H1 (cell line): ENCODE data around the gene PTPN5. TPM values are rescaled to one million over a fixed set of nuclear protein-coding genes. Genes with fewer than 3 reads are reported as not detected.

Experiments
- CTCF ChIA-PET: fragments of 300-600 bp; sonication (Branson Sonifier 250); formaldehyde crosslinking; loops from one replicate; lab custom pipeline; 2021; ENCODE audit not compliant: partially characterized antibody; lab: Charles Lee
- POLR2A ChIA-PET: fragments of 300-600 bp; sonication (Branson Sonifier 250); formaldehyde crosslinking; loops from one replicate; lab custom pipeline; 2021; ENCODE audit warnings: inconsistent platforms; ENCODE audit not compliant: partially characterized antibody; lab: Charles Lee
- DNase-seq, 2 experiments: peaks; one replicate each; pipeline versions ENCODE4 v3.0.0 to v3.0.0-alpha.2; 2010 to 2022; ENCODE audit warnings: low spot score in 2 of 2, low read depth in 1 of 2, mixed read lengths in 1 of 2
- FAIRE-seq: peaks from 2 replicates; lab custom pipeline; 2011; peaks lifted over from hg19 to GRCh38; lab: Jason Lieb, UNC
- H2AFZ ChIP-seq: 2 replicates; pipeline ENCODE4 v1.8.1; 2012; ENCODE audit warnings: low read length, inconsistent platforms
- H2AK5ac ChIP-seq: 2 replicates; pipeline ENCODE4 v1.6.1; 2013; ENCODE audit warnings: low read depth, low read length
- H2BK120ac ChIP-seq: replicated peaks from 2 replicates; pipeline ENCODE3; 2013; ENCODE audit warnings: low read depth, low read length, inconsistent platforms
- H2BK12ac ChIP-seq: 2 replicates; pipeline ENCODE4 v1.6.1; 2013; ENCODE audit warnings: low read depth, low read length
- H2BK15ac ChIP-seq: 2 replicates; pipeline ENCODE4 v1.6.1; 2013; ENCODE audit warnings: low read length
- H2BK20ac ChIP-seq: 2 replicates; pipeline ENCODE4 v1.6.1; 2013; ENCODE audit warnings: low read length
- H2BK5ac ChIP-seq: 2 replicates; pipeline ENCODE4 v1.6.1; 2013; ENCODE audit warnings: low read depth, low read length
- H3K14ac ChIP-seq: 2 replicates; pipeline ENCODE4 v1.6.1; 2013; ENCODE audit warnings: inconsistent platforms; ENCODE audit not compliant: insufficient read length
- H3K18ac ChIP-seq: 2 replicates; pipeline ENCODE4 v1.6.1; 2013; ENCODE audit warnings: low read length; ENCODE audit errors: extremely low read depth
- H3K23ac ChIP-seq: 2 replicates; pipeline ENCODE4 v1.6.1; 2013; ENCODE audit warnings: inconsistent platforms; ENCODE audit not compliant: insufficient read length
- H3K23me2 ChIP-seq: 2 replicates; pipeline ENCODE4 v1.6.1; 2013; ENCODE audit warnings: low read depth, low read length
- H3K27ac ChIP-seq: 2 replicates; pipeline ENCODE4 v1.6.1; 2011; ENCODE audit warnings: low read depth, low read length, inconsistent platforms
- H3K27me3 ChIP-seq, 4 experiments: replicated peaks in 1 of 4; 1 replicate in 1 of 4; 2 replicates in 3 of 4; pipeline versions ENCODE4 v1.6.1 to v1.8.1; 2011 to 2013; ENCODE audit warnings: low read length in 3 of 4, mild to moderate bottlenecking in 3 of 4, inconsistent platforms in 2 of 4, mixed read lengths in 2 of 4, moderate library complexity in 1 of 4; ENCODE audit not compliant: control insufficient read depth in 3 of 4, insufficient read depth in 3 of 4; ENCODE audit errors: extremely low read depth in 1 of 4
- H3K36me3 ChIP-seq, 4 experiments: 2 replicates each; pipeline versions ENCODE4 v1.6.1 to v1.8.1; 2011 to 2013; ENCODE audit warnings: mild to moderate bottlenecking in 4 of 4, low read length in 3 of 4, moderate library complexity in 2 of 4, control low read depth in 1 of 4, inconsistent platforms in 1 of 4; ENCODE audit not compliant: insufficient read depth in 4 of 4, control insufficient read depth in 2 of 4
- H3K4ac ChIP-seq: replicated peaks from 2 replicates; pipeline ENCODE3; 2013; ENCODE audit warnings: low read length, low read depth, mixed read lengths, inconsistent platforms; ENCODE audit not compliant: insufficient read length
- H3K4me1 ChIP-seq, 4 experiments: replicated peaks in 1 of 4; 1 replicate in 1 of 4; 2 replicates in 3 of 4; pipeline versions ENCODE4 v1.6.1 to v1.8.1; 2011 to 2013; ENCODE audit warnings: low read length in 3 of 4, inconsistent platforms in 2 of 4, mixed read lengths in 1 of 4; ENCODE audit not compliant: insufficient read depth in 4 of 4, control insufficient read depth in 3 of 4
- H3K4me2 ChIP-seq, 2 experiments: 2 replicates each; pipeline versions ENCODE4 v1.6.1 to v1.8.1; 2011 to 2013; ENCODE audit warnings: low read depth in 2 of 2, low read length in 2 of 2, control low read depth in 1 of 2, inconsistent platforms in 1 of 2, mild to moderate bottlenecking in 1 of 2; ENCODE audit not compliant: insufficient read depth in 1 of 2
- H3K4me3 ChIP-seq, 4 experiments: fragments of 200-600, 300-600 bp in 1 of 4; sonication (generic), shearing (Covaris generic), sonication (Bioruptor Twin) in 1 of 4; 2 replicates each; pipeline versions ENCODE4 v1.5.1 to v1.8.1; 2011 to 2016; ENCODE audit warnings: low read length in 4 of 4, low read depth in 3 of 4, control low read depth in 2 of 4, inconsistent platforms in 2 of 4, mild to moderate bottlenecking in 2 of 4, mixed read lengths in 1 of 4, moderate library complexity in 1 of 4; ENCODE audit not compliant: insufficient read depth in 2 of 4; ENCODE audit errors: extremely low read depth in 1 of 4
- H3K56ac ChIP-seq: replicated peaks from 2 replicates; pipeline ENCODE3; 2013; ENCODE audit warnings: low read depth, mild to moderate bottlenecking, mixed read lengths, low read length, inconsistent platforms; ENCODE audit not compliant: insufficient read length
- H3K79me1 ChIP-seq: 2 replicates; pipeline ENCODE4 v1.6.1; 2013; ENCODE audit warnings: low read depth, low read length, control low read depth
- H3K79me2 ChIP-seq, 2 experiments: 2 replicates each; pipeline versions ENCODE4 v1.6.1 to v1.8.1; 2012 to 2013; ENCODE audit warnings: low read length in 2 of 2, mild to moderate bottlenecking in 2 of 2, inconsistent platforms in 1 of 2; ENCODE audit not compliant: insufficient read depth in 2 of 2, control insufficient read depth in 1 of 2
- H3K9ac ChIP-seq, 4 experiments: replicated peaks in 1 of 4; 1 replicate in 1 of 4; 2 replicates in 3 of 4; pipeline versions ENCODE4 v1.6.1 to v1.8.1; 2011 to 2013; ENCODE audit warnings: low read depth in 3 of 4, low read length in 3 of 4, control low read depth in 2 of 4, mild to moderate bottlenecking in 2 of 4, moderate library complexity in 2 of 4, inconsistent platforms in 1 of 4; ENCODE audit errors: extremely low read depth in 1 of 4
- H3K9me3 ChIP-seq, 2 experiments: 2 replicates each; pipeline versions ENCODE4 v1.6.1 to v1.8.1; 2012 to 2013; ENCODE audit warnings: mild to moderate bottlenecking in 2 of 2, moderate library complexity in 2 of 2, control low read depth in 1 of 2, inconsistent platforms in 1 of 2, low read depth in 1 of 2, low read length in 1 of 2, mixed read lengths in 1 of 2; ENCODE audit not compliant: insufficient read depth in 2 of 2
- H4K20me1 ChIP-seq, 2 experiments: replicated peaks in 1 of 2; 2 replicates each; pipeline versions ENCODE3 to v1.8.1; 2011 to 2013; ENCODE audit warnings: inconsistent platforms in 2 of 2, low read length in 2 of 2, mild to moderate bottlenecking in 1 of 2; ENCODE audit not compliant: insufficient read depth in 2 of 2, control insufficient read depth in 1 of 2
- H4K5ac ChIP-seq: 2 replicates; pipeline ENCODE4 v1.6.1; 2013; ENCODE audit warnings: low read length, low read depth, mixed read lengths, inconsistent platforms; ENCODE audit not compliant: insufficient read length
- H4K8ac ChIP-seq: 2 replicates; pipeline ENCODE4 v1.8.0; 2013; ENCODE audit warnings: mild to moderate bottlenecking, moderate library complexity, low read length, inconsistent platforms; ENCODE audit not compliant: insufficient read depth; ENCODE audit errors: extremely low read depth
- H4K91ac ChIP-seq: replicated peaks from 2 replicates; pipeline ENCODE3; 2013; ENCODE audit warnings: low read length, mixed read lengths, inconsistent platforms; ENCODE audit not compliant: insufficient read length
- ATF3 ChIP-seq: IDR thresholded peaks from 2 replicates; pipeline ENCODE4 v1.6.1; 2011; ENCODE audit warnings: low read depth, mild to moderate bottlenecking, low read length; ENCODE audit not compliant: insufficient read depth
- BACH1 ChIP-seq: IDR thresholded peaks from 2 replicates; pipeline ENCODE4 v1.6.1; 2012; ENCODE audit warnings: low read length, improper control_type of control experiment
- CREB1 ChIP-seq: IDR thresholded peaks from 2 replicates; pipeline ENCODE4 v1.6.1; 2012; ENCODE audit warnings: inconsistent platforms
- E2F6 ChIP-seq: IDR thresholded peaks from 2 replicates; pipeline ENCODE4 v1.6.1; 2012; ENCODE audit warnings: inconsistent platforms
- KDM4A ChIP-seq: IDR thresholded peaks from one replicate; pipeline ENCODE4 v1.7.1; 2012; ENCODE audit warnings: low read depth, mild to moderate bottlenecking, moderate library complexity, low read length, inconsistent platforms; ENCODE audit not compliant: severe bottlenecking
- MAFK ChIP-seq: IDR thresholded peaks from 2 replicates; pipeline ENCODE4 v1.6.1; 2012; ENCODE audit warnings: low read depth, mild to moderate bottlenecking, improper control_type of control experiment, low read length
- MAX ChIP-seq: IDR thresholded peaks from 2 replicates; pipeline ENCODE4 v1.6.1; 2012; ENCODE audit warnings: inconsistent platforms
- SUZ12 ChIP-seq: fragments of 200-600 bp; sonication (generic); IDR thresholded peaks from 2 replicates; pipeline ENCODE4 v1.6.1; 2012; ENCODE audit warnings: mild to moderate bottlenecking, inconsistent platforms, low read length, moderate library complexity, mixed read lengths
- TCF12 ChIP-seq: IDR thresholded peaks from 2 replicates; pipeline ENCODE4 v1.6.1; 2011; ENCODE audit warnings: low read depth, mild to moderate bottlenecking, low read length
- WGBS, 2 experiments: shearing (Covaris generic) in 1 of 2; methylation state at CpG; one replicate each; pipeline versions ENCODE4 v1.1.6 to v1.1.7; 2013 to 2015; ENCODE audit warnings: low lambda C conversion rate in 2 of 2, mixed read lengths in 2 of 2, inconsistent platforms in 1 of 2, low coverage in 1 of 2, missing lambda C conversion rate in 1 of 2; ENCODE audit not compliant: insufficient replicate concordance in 2 of 2, insufficient coverage in 1 of 2, insufficient read length in 1 of 2; ENCODE audit errors: extremely low coverage in 1 of 2, missing lambda C conversion rate in 1 of 2; 5-methylcytosine and 5-hydroxymethylcytosine counted together
- polyA plus RNA-seq, 7 experiments: library from polyadenylated mRNA; depleted of rRNA in 3 of 7; stranded (reverse) in 5 of 7; unstranded in 2 of 7; fragments of >200 nt in 5 of 7; fragments of 200-250 nt in 2 of 7; gene quantifications; 1 replicate in 5 of 7; 2 replicates in 1 of 7; 4 replicates in 1 of 7; pipeline versions ENCODE4 v1.2.1 to v1.2.3, GENCODE V29; 2011 to 2013; ENCODE audit warnings: missing spikeins in 2 of 7, mixed read lengths in 2 of 7
- total RNA-seq: library from RNA; stranded (reverse); fragmentation: NEBNext Ultra II Directional; extraction: Animal tissue kit (Norgen Biotek cat#: 25700); gene quantifications from 2 replicates; pipeline ENCODE4 v1.2.1, GENCODE V29; 2021

Gene PTPN5
- total and polyA plus RNA-seq, 2 of the 8 experiments (the other 6 are each of a cell fraction or from before 2014, with no cell fraction given): 8.4 to 12.9 TPM

- H4K5ac ChIP-seq: no peak overlapping the region
- H3K23ac ChIP-seq: no peak overlapping the region
- CTCF ChIA-PET: interaction anchor here (0.9 to 16.4 kb wide), 6 partner anchors 10 to 148 kb away, joined by 3 to 244 read pairs (median 4); partner anchors contain the start of gene IGSF22
- no peak for TF ChIP-seq SUZ12
- TF ChIP-seq MAFK: no peak
- no peak for TF ChIP-seq ATF3
- no peak for TF ChIP-seq TCF12
- TF ChIP-seq MAX: no peak
- no peak for TF ChIP-seq KDM4A
- no peak for TF ChIP-seq CREB1
- TF ChIP-seq BACH1: no peak
- TF ChIP-seq E2F6: no peak
Measured at GRCh38 chr11:18737642-18738041, 54.0 kb downstream of the PTPN5 start.

More at GRCh38 chr11:18737642-18738041, 54.0 kb downstream of the PTPN5 start:
- H3K36me3 ChIP-seq: no peaks in the 10 kb centered on the region
- no peak overlapping the region for H3K18ac ChIP-seq
- H3K4me3 ChIP-seq: no peak overlapping the region
- no peak overlapping the region for H3K56ac ChIP-seq
- H3K4me1 ChIP-seq: no peaks in the 10 kb centered on the region
- H3K27ac ChIP-seq: no peak overlapping the region
- FAIRE-seq: no peak
- H3K4ac ChIP-seq: no peak overlapping the region
- no peak overlapping the region for H2BK12ac ChIP-seq
- no peak for DNase-seq
- no peaks in the 10 kb centered on the region for H3K79me1 ChIP-seq
- no peaks in the 10 kb centered on the region for H3K27me3 ChIP-seq
- no peaks in the 10 kb centered on the region for H3K23me2 ChIP-seq
- 88% methylated on average over 8 of the region's 8 CpGs; no CpG with 5 or more reads in 1 of the 2 experiments for WGBS, 2 experiments
- H3K4me2 ChIP-seq: no peak overlapping the region
- H2AK5ac ChIP-seq: no peak overlapping the region
- no peak overlapping the region for H2AFZ ChIP-seq
- H2BK120ac ChIP-seq: no peak overlapping the region
- no peak overlapping the region for H3K9ac ChIP-seq
- no peaks in the 10 kb centered on the region for H4K20me1 ChIP-seq
- no peak overlapping the region for H2BK15ac ChIP-seq
- no peaks in the 10 kb centered on the region for H3K9me3 ChIP-seq
- POLR2A ChIA-PET: no interaction called here
- H3K79me2 ChIP-seq: no peaks in the 10 kb centered on the region
- H3K14ac ChIP-seq: no peak overlapping the region
- no peak overlapping the region for H4K8ac ChIP-seq
- no peak overlapping the region for H2BK20ac ChIP-seq
- no peak overlapping the region for H2BK5ac ChIP-seq
- no peak overlapping the region for H4K91ac ChIP-seq
